Measurements from ENCODE around the gene TMPRSS3. TPM values are rescaled to one million over a fixed set of nuclear protein-coding genes. Genes with fewer than 3 reads are reported as not detected.
A peak's percentile ranks its signal among the peaks of the same experiment; 100 is the strongest.

Gene TMPRSS3
- total RNA-seq, 2 experiments from 2014 or later: 123 to 134 TPM

DNA sequence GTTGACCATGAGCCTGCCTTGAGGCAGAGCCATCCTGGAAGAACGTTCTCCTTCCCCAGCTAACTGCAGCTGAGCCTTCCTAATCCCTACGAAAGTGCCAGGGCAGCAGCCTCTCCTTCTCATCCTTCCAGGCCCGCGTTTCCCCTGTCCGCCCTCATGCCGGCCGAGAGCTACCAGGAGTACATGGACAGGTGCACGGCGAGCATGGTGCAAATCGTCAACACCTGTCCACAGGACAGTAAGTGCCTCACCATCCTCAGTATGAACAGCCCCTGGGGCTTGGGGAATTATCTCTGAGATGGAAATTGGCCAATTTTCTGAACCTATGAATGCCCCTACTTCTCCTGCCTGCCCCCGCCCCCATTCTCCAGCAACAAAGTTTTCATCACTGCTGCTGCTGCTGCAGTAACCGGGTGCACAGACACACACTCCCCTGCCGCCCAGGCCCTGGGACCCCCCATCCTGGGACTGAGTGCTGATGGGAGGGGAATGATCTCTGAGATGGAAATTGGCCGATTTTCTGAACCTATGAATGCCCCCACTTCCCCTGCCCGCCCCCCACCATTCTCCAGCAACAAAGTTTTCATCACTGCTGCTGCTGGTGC, 47.4 kb upstream of the TMPRSS3 start:
- intact Hi-C loops (cut with micrococcal nuclease): loop anchor here (5.0 kb wide), 1 partner anchor 41 kb away; the partner anchor contains the start of gene UBASH3A
- ChIA-PET POLR2A (interaction anchor here (0.7 to 1.4 kb wide), 2 partner anchors 12 to 36 kb away, joined by 3 read pairs; no protein-coding TSS in a partner anchor), CTCF (no interaction called here)
- no peak for DNase-seq
- no peak for ATAC-seq
- H3K9me3 Mint-ChIP-seq: peaks cover 6% of the 10 kb centered on the region
- peaks cover 64% of the 10 kb centered on the region for H3K4me1 Mint-ChIP-seq (ENCODE audit: low read depth)
- no peak overlapping the region for H3K27ac Mint-ChIP-seq
- H3K4me3 Mint-ChIP-seq: no peak overlapping the region
- peaks cover 93% of the 10 kb centered on the region for H3K36me3 Mint-ChIP-seq (ENCODE audit: low read depth)
- peaks cover 2% of the 10 kb centered on the region for H3K27me3 Mint-ChIP-seq
- TF ChIP-seq CTCF (IDR thresholded peaks at IDR 0.05): no peak

DNA sequence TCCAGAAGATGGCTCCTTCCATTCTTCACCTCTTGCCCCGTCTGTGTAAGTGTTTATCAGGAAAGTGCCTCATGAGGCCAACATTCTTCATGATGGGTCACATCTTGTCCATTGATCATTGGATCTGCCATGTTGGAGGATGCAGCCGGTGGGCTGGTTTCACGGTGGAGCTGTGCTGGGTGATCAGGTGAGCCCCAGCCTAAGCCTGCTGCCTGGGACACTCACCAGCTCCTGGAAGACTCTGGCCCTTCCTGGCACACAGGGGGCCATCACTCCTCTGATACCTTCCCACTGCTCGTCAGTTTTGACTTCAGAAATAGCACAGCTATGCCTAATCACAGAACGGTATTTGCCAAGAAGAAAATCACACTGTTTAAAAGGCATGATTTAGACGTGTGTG, 46.1 kb upstream of the TMPRSS3 start:
- peaks cover 93% of the 10 kb centered on the region for H3K36me3 Mint-ChIP-seq (ENCODE audit: low read depth)
- H3K4me1 Mint-ChIP-seq (ENCODE audit: low read depth): peaks cover 59% of the 10 kb centered on the region
- DNase-seq (no peak), ATAC-seq (no peak)
- ChIA-PET POLR2A (interaction anchor here (1.1 to 1.6 kb wide), 3 partner anchors 13 to 44 kb away, joined by 3 to 6 read pairs (median 5); no protein-coding TSS in a partner anchor), CTCF (interaction anchor here (1.0 to 2.1 kb wide), 3 partner anchors 19 to 131 kb away, joined by 3 to 10 read pairs (median 7); no protein-coding TSS in a partner anchor)
- intact Hi-C loops (cut with micrococcal nuclease): loop anchor here (5.0 kb wide), 1 partner anchor 40 kb away; the partner anchor contains the start of gene UBASH3A
- no peak for TF ChIP-seq CTCF (IDR thresholded peaks at IDR 0.05)
- no peak overlapping the region for H3K4me3 Mint-ChIP-seq
- peaks cover 6% of the 10 kb centered on the region for H3K9me3 Mint-ChIP-seq
- H3K27me3 Mint-ChIP-seq: peaks cover 2% of the 10 kb centered on the region
- peak overlapping the region; percentile 65 for H3K27ac Mint-ChIP-seq

DNA sequence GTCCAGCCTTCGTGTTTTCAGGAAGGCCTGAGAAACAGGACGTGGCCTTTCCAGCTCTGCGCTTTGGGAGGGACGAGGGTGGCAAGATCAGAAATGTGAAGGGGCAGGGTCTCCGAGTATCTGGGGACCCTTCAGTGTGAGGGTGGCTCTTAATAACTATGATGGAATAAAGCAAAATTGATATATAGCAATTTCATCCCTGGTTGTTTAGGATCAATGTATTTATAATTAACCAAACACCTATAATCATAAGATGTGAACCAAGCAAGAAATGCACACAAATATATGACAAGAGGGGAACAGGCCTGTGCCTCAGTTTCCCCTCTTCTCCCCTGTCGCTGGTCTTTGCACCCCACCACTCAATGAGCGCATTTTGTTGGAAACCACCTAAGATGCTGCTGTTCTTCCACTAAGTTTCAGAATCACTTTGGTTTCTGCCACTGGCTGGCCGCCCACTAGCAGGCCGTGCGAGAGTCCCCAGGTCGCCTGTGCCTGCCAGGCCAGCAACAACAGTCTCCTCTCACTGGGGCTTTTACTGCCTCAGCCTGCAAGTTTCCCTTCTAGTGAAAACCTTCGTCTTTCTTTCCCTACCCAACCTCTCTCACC, 44.4 kb upstream of the TMPRSS3 start:
- Mint-ChIP-seq H3K36me3 (ENCODE audit: low read depth) (peaks cover 91% of the 10 kb centered on the region), H3K9me3 (peaks cover 6% of the 10 kb centered on the region), H3K4me1 (ENCODE audit: low read depth) (peaks cover 58% of the 10 kb centered on the region), H3K27ac (peak overlapping the region; percentile 94), H3K27me3 (peaks cover 2% of the 10 kb centered on the region), H3K4me3 (peak overlapping the region; percentile 44)
- peak; percentile 67 for ATAC-seq
- DNase-seq: peak; percentile 85
- ChIA-PET POLR2A (interaction anchor here (0.9 to 4.4 kb wide), 8 partner anchors 13 to 36 kb away, joined by 3 to 21 read pairs (median 4); partner anchors contain the start of gene UBASH3A), CTCF (interaction anchor here (1.3 to 2.1 kb wide), 3 partner anchors 46 to 130 kb away, joined by 3 to 10 read pairs (median 7); no protein-coding TSS in a partner anchor)
- no peak for TF ChIP-seq CTCF (IDR thresholded peaks at IDR 0.05)
- intact Hi-C loops (cut with micrococcal nuclease): loop anchor here (5.0 kb wide), 1 partner anchor 38 kb away; the partner anchor contains the start of gene UBASH3A

DNA sequence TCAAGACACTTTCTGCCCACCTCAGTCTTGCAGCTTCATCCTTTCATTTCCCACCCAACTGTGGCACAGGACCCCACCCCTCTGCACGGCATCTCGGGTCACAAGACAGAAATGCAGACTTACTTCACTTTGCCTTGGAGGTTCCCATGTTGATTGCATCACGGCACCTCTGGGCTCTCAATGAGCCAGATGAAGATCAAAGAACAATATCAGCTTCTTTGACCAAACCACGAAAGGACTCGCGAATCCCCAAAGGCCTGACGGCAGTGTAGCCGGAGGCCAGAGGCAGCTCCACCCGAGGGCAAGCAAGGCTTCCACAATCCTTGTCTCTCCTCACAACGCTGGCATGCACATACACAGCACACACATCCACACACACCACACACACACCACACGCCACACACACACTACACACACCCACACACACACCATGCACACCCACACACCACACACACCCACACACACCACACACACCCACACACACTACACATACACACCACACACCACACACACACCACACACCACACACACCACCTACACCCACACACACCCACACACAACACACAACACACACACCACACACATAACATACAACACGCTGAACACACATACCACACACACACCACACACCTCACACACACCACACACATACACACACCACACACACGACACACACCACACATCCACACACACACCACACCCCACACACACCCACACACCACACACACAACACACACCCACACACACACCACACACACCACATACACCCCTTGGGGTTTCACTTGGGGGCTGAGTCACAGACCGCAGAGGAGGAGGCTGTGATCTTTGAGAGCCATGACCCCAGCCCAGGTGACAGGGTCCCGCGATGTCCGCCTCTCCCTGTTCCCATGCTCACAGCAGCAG, 43.7 kb upstream of the TMPRSS3 start:
- H3K4me3 Mint-ChIP-seq: peak overlapping the region; percentile 44
- H3K36me3 Mint-ChIP-seq (ENCODE audit: low read depth): peaks cover 91% of the 10 kb centered on the region
- ChIA-PET CTCF (interaction anchor here (0.7 to 1.3 kb wide), 3 partner anchors 17 to 46 kb away, joined by 3 read pairs; partner anchors contain the start of gene UBASH3A), POLR2A (interaction anchor here (0.6 to 4.4 kb wide), 10 partner anchors 9 to 382 kb away, joined by 3 to 21 read pairs (median 4); partner anchors contain the start of gene UBASH3A)
- DNase-seq (peak; percentile 84), ATAC-seq (peak; percentile 67)
- peak overlapping the region; percentile 94 for H3K27ac Mint-ChIP-seq
- H3K27me3 Mint-ChIP-seq: peaks cover 2% of the 10 kb centered on the region
- H3K4me1 Mint-ChIP-seq (ENCODE audit: low read depth): peaks cover 66% of the 10 kb centered on the region
- H3K9me3 Mint-ChIP-seq: peaks cover 6% of the 10 kb centered on the region
- intact Hi-C loops (cut with micrococcal nuclease): loop anchor here (5.0 kb wide), 1 partner anchor 37 kb away; the partner anchor contains the start of gene UBASH3A
- TF ChIP-seq CTCF (IDR thresholded peaks at IDR 0.05): no peak
